Kidney tubule cell (primary cell): ENCODE results near the gene FOXF1.
A peak's percentile ranks its signal among the peaks of the same experiment; 100 is the strongest.

Source experiments
- DNase-seq: peaks from one replicate; pipeline ENCODE4 v3.0.0-alpha.2; 2018; ENCODE audit warnings: low spot score

Gene FOXF1

GRCh38 chr16:86505185-86505898 lies 5.0 kb upstream of the FOXF1 start:
- DNase-seq, result no peak

- DNase-seq, result no peak
Measured at GRCh38 chr16:86505899-86506864, 4.1 kb upstream of the FOXF1 start.

GRCh38 chr16:86507173-86508027 lies 2.9 kb upstream of the FOXF1 start:
- DNase-seq, result no peak

GRCh38 chr16:86508028-86508946 lies 2.0 kb upstream of the FOXF1 start:
- no peak for DNase-seq

- peak; percentile 39 for DNase-seq
Measured at GRCh38 chr16:86508947-86509758, 1.2 kb upstream of the FOXF1 start.

GRCh38 chr16:86509759-86510464 lies 415 bp upstream of the FOXF1 start:
- DNase-seq, result no peak

GRCh38 chr16:86511317-86512161 lies 1.2 kb downstream of the FOXF1 start:
- no peak for DNase-seq

GRCh38 chr16:86512301-86512859 lies 2.1 kb downstream of the FOXF1 start:
- DNase-seq, result no peak

- no peak for DNase-seq
Measured at GRCh38 chr16:86512860-86513470, 2.6 kb downstream of the FOXF1 start.

GRCh38 chr16:86513471-86514277 lies 3.3 kb downstream of the FOXF1 start:
- no peak for DNase-seq

- DNase-seq, result no peak
Measured at GRCh38 chr16:86514481-86515376, 4.4 kb downstream of the FOXF1 start.

- DNase-seq, result no peak
Measured at GRCh38 chr16:86515413-86515776, 5.1 kb downstream of the FOXF1 start.

GRCh38 chr16:86515777-86516622 lies 5.7 kb downstream of the FOXF1 start:
- peak; percentile 12 for DNase-seq

- DNase-seq, result no peak
Measured at GRCh38 chr16:86516623-86517003, 6.3 kb downstream of the FOXF1 start.

- DNase-seq, result no peak
Measured at GRCh38 chr16:86517033-86517432, 6.7 kb downstream of the FOXF1 start.
